ENCODE data around the gene SLC28A1.

The SLC28A1 gene

GRCh38 chr15:84947947-84948830 is 63.7 kb downstream of the SLC28A1 start:
- H3K4me3 ChIP-seq (ENCODE audit: low read depth, low read length), result no peak overlapping the region
- no peak for DNase-seq (ENCODE audit: low read depth)
- TF ChIP-seq CTCF (IDR thresholded peaks at IDR 0.05; ENCODE audit: low read depth, low read length, missing control alignments), result no peak

GRCh38 chr15:84949043-84949442 is 64.6 kb downstream of the SLC28A1 start:
- no peak for TF ChIP-seq CTCF (IDR thresholded peaks at IDR 0.05; ENCODE audit: low read depth, low read length, missing control alignments)

DNA sequence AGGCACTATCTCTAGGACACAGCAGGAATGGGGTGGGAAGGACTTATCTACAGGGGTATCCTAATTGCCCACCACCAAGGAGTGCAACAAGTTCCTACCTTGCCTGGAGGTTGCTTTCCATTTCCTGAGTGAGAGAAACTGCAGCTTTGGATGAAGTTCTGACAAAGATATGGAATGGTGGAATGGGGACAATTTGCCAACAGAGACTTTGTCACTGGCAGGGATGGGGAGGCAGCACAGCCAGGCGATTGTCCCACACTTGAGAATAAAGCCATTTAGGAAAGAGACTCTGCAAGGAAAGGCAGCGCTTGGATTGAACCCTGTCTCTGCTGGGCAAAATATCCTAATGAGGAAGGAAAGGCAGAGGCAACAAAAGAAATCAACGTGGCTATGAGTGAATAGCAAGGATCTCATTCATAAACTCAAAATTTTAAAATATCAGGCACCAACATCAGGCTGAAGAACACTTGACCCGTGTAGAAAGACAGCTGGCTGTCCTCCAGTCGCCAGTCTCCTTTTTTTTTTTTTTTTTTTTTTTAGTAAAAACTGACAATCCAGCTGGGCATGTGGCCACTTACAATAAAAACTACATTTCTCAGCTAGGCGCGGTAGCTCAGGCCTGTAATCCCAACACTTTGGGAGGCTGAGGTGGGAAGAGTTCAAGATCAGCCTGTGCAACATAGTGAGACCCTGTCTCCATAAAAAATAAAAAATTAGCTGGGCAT is 65.5 kb downstream of the SLC28A1 start:
- H3K4me3 ChIP-seq (ENCODE audit: low read depth, low read length), result no peak overlapping the region
- TF ChIP-seq CTCF (IDR thresholded peaks at IDR 0.05; ENCODE audit: low read depth, low read length, missing control alignments), result no peak
- no peak for DNase-seq (ENCODE audit: low read depth)

More at GRCh38 chr15:84949043-84949442, 64.6 kb downstream of the SLC28A1 start:
- H3K4me3 ChIP-seq (ENCODE audit: low read depth, low read length), result no peak overlapping the region
- no peak for DNase-seq (ENCODE audit: low read depth)

DNA sequence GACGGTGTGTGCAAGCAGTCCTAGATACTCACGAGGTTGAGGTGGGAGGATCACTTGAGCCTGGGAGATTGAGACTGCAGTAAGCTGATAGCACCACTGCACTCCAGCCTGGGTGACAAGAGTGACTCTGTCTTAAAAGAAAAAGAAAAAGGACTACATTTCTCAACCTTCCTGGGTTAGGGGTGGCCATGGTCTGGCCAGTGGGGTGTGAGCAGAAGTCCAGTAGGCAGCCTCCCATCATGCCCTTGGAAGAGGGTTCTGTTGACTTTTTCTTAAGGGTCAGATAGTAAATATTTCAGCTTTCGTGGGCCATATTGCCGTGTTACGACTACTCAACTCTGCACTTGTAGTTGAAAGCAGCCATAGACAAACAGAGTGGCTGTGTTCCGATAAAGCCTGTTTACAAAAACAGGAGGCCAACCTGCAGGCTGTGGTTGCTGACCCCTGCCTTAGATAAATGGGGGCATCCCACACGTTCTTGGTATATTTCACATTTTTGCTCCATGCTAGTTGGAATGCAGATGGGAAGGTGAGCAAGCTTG is 66.2 kb downstream of the SLC28A1 start:
- no peak for TF ChIP-seq CTCF (IDR thresholded peaks at IDR 0.05; ENCODE audit: low read depth, low read length, missing control alignments)
- H3K4me3 ChIP-seq (ENCODE audit: low read depth, low read length), result no peak overlapping the region
- DNase-seq (ENCODE audit: low read depth), result no peak

DNA sequence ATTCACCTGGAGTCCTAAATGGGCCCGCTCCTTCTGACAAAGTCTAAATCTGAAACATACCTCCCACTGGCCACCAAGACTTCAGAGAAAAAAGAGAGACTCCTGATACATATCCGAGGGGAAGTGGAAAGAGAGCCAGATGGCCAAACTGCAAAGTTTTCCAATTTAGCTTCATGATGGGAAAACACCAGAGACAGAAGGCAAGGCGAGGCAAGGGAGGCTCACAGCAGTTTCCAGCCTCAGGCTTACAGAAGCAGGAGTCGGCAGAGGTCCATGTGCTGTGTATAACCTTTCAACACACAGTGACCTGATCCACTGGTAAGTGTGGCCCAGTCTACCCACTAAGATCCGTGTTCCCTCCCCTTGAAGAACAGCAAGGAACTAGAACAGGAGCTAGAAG is 67.3 kb downstream of the SLC28A1 start:
- no peak for TF ChIP-seq CTCF (IDR thresholded peaks at IDR 0.05; ENCODE audit: low read depth, low read length, missing control alignments)
- no peak overlapping the region for H3K4me3 ChIP-seq (ENCODE audit: low read depth, low read length)
- no peak for DNase-seq (ENCODE audit: low read depth)

GRCh38 chr15:84953136-84953535 is 68.7 kb downstream of the SLC28A1 start:
- TF ChIP-seq CTCF (IDR thresholded peaks at IDR 0.05; ENCODE audit: low read depth, low read length, missing control alignments), result no peak
- H3K4me3 ChIP-seq (ENCODE audit: low read depth, low read length), result no peak overlapping the region
- no peak for DNase-seq (ENCODE audit: low read depth)
